Germinal center (tissue), 1 donor: ENCODE measurements around the gene RMDN3.

Experiments used
- DNase-seq: peaks from one replicate; pipeline ENCODE4 v3.0.0; 2012; ENCODE audit warnings: mixed read lengths, low spot score

Gene RMDN3

DNA sequence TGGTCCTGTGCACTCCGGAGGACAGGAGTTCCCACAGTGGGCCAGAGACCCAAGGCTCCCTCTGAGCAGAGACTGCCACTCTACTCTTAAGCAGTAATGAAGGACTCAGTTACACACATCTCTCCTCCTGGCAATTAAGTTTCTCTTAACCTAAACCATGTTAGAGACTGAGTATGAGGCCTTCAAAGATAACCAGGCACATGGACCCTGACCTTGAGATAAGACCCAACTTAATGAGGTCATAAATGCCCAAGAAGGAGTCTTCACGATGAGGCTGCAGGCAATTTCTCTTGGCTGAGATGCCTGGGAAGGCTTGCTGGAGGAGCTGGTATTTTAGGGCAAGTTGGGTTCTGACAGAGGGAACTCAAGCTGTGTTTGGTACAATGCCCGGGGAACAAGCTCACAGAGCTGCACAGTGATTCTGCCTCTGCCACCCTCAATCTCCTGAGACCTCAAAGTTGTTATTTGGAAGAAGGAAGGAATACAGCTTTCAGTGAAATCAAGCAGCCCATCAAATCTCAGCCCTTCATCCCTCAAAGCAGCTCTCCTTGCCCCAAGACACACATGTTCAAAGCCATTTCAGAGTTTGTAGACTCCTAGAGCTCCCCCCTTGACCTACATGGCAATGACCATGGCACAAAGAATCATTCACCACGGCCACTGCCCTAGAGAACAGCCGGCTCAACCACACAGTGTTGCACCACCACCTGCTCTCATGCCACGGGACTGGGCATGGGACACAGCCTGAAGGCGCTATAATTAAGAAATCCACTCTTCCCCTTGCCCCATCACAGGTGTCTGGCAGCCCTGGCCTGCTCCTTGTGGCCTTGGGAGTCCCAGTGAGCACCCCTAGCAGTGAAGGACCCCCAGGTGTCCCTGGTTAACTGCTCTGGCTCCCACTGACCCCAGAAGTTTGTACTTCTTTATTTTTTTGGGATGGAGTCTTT is 7.1 kb downstream of the RMDN3 start:
- DNase-seq, result no peak

DNA sequence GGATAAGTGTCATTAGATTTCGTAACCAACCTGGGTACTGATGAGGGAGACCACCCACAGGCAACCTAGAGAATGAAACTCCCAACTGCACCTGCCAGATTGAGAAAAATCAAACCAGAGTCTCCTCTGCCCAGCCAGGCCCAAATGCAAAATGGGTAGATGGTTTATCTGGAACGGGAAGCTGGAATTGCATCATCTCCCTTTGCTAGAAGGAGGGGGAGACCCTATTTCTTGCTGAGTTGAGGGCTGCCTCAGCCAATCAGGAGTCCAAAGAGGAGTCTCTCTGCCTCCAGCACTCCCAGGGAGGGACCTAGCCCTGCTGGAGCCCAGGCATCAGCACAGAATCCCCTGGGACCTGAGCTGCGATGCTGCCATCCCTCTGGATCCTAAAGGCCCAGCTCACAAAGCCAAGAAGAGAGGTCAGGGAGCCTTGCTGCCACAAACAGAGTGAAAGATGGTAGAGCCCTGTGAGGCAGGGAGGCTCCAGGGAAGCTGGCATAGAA is 8.1 kb downstream of the RMDN3 start:
- DNase-seq, result no peak

DNA sequence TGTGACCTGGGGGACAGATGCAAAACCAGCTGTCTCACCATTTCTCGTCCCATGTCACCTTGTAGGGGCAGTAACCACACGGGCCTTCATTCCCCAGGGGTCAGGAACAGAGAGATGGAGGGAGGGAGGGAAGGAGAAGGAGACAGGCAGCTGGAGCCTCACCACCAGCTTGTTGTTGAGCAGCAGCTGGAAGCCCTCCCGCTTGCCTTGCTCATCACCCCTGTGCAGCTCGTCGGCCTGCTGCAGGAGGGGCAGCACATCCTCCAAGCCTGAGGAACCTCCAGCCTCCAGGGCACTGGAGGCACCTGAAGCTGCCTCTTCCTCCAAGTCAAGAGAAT is 10.3 kb downstream of the RMDN3 start:
- DNase-seq, result no peak

DNA sequence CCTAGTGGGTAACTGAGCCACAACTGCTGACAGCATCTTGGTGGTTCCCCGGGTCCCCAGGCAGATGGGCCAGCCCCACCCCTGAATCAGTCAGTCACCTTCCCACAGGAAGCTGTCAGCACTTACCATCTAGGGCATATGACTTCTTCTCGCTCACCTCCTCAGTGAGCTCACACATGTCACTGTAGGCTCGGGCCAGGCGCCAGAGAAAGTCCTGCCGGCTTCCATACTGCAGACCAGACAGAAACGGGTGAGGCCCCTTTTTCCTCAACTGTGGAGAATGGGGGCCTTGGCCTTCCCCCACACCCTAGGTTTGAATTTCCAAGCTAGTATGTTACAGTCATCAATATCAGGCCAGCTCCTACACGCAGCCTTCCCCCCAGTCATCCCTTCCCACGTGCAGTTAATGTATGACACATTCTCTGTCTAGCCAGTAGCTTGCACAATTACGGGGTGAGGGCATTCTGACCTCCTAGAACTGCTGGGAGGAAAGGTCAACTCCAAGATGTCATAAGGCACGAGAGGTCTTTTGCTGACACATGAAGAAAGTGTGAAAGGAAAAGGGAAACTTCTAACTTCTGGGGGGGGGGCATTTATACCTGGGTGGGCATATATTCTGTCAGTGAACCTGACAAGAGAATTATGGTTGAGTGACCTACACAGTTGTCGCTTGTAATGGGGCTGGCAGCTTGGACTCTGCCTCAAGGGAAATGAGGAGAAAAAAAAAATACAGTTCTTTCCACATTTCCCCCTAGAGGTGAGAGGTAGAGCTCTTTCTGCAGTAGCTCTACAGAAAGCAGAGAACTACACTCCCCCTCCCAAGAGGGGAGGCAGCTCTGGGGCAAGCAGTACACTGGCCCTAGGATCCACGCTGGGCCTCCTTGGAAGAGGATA is 10.9 kb downstream of the RMDN3 start:
- DNase-seq, result no peak

DNA sequence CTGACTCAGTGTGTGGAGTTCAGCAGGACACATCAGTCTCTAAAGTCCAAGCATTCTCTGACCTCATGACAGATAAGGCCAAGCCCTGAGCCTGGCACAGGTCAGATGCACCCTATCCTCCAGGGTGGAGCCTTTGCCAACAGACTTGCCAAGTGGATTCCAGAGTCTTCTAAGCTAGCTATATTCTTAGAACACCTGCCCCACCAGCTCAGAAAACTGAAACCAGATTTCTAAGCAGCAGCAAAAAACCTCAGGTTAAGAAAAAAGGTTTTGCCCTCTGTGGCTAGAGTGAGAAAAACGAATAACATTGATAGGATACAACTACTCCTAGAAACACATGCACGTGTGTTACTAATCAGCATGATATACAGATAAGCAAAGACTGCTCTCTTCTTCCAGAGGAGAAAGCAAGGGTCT is 11.6 kb downstream of the RMDN3 start:
- DNase-seq, result no peak

DNA sequence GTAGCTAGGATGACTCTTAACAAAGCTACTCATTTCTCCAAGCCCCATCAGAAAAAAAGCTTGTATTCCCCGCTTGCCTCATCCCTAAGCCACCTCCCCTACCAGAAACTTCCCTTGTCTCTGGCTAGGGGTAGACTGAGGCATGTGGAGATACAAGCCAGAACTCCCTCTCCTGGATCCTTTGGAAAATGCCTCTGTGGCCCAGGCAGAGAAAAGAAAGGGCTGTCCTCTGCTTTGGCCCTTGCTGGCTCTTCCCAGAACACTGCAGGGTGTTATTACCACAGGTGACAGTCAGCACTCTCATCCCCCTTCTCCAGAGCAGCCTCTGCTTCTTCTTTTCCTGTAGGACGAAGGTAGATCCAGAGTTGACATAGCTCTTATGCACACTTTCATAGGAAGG is 15.2 kb downstream of the RMDN3 start:
- DNase-seq, result no peak

DNA sequence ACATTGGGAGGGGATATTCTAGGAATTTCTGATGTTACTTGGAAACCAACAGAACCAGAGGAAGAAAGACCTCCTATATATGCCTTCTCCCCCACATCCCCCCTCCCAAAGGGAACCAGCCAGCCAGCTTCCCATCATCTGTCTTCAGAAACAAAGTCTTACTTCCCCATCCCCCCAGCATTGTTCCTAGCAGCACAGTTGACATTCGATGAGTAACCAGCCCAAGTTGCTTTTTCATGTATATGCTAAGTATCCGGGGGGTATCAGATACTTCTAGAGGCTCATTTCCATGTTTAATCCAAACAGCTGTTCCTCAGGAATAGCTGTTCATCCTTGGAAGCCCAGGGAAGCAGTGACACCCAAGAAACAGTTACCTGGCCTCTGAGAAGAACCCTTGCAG is 16.0 kb downstream of the RMDN3 start:
- DNase-seq, result no peak

DNA sequence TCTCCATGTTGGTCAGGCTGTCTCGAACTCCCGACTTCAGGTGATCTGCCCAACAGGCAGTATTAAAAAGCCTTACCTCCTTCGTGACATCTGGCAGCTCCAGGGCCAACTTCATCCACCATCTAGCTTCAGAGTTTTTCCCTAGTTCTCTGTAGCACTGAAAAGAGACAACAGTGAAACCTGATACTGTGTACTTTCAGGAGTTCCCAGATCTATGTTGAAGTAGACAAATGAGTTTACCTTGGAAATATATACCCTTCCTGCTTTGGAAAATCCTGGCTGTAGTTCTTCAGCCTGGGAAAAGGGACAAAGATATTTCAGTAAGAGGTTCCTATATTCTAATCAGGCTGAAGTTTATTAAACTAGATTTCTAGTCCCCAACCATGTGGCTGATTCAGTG is 18.0 kb downstream of the RMDN3 start:
- DNase-seq, result no peak

DNA sequence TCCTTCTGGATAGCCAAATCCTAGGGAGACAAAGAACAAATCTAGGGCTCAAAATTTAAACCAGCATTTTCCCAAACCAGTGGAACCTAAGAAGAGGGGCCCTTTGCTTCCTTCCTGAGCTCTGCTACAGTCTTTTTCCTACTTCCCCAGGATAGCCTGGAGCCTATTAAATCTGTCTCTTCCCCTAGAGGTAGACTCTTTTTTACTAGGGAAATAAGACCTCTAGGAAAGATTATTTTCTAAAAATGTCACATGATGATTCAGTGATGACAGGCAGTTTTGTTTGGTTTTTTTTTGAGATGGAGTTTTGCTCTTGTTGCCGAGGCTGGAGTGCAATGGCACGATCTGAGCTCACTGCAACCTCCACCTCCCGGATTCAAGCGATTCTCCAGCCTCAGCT is 18.5 kb downstream of the RMDN3 start:
- DNase-seq, result no peak

DNA sequence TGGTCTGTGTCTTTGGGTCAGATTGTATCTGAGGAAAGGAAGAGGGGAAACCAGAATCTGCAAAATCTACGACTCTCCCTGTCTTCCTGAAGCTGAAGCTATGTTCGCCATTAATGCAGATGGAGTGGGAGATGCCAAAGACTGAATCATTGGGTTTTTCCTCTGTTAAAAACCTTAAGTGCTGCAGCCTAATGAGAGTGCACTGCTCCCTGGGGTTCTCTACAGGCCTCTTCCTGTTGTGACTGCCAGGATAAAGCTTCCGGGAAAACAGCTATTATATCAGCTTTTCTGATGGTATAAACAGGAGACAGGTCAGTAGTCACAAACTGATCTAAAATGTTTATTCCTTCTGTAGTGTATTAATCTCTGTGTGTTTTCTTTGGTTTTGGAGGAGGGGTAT is 24.0 kb downstream of the RMDN3 start:
- no peak for DNase-seq

DNA sequence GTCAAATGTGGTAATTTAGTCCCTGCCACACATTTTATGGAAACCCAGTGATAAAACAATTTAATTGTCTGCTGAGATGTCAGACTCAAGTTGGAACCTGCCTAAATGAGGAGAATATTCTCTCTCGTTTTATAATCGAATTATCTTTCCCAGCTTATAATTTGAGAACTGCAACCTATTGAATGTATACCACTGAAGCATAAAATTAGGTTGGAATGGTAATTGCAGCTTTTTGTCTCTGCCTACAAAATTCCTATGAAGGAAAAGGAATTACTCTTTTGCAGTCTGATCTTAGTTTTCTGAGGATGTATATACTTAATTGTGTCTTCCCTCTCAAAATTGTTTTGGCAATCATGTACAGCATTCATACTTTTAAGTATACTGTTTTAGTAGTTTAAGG is 31.1 kb downstream of the RMDN3 start:
- no peak for DNase-seq

DNA sequence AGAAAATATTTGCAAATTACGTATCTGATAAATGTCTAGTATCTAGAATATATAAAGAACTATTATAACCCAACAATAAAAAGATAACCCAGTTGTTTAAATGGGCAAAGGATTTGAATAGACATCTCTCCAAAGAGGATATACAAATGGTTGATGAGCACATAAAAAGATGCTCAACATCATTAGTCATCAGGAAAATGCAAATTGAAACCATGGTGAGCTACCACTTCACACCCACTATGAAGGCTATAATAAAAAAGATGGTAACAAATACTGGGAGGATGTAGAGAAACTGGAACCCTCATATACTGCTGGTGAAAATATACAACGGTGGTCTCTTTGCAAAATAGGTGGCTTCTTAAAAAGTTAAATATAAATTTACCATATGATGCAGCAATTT is 32.1 kb downstream of the RMDN3 start:
- no peak for DNase-seq

DNA sequence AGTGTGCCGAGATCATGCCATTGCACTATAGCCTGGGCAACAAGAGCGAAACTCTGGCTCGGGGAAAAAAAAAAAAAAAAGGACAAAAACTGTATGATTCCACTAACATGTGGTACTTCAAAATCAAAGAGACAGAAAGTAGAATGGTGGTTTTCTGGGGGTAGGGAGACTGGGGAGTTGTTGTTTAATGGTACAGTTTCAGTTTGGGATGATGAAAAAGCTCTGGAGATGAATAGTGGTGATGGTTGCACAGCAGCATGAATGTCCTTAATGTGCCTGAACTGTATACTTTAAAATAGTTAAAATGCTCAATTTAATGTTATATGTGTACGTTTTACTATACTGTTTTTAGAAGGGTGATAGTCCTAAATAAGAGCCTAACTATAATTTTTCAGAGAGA is 32.7 kb downstream of the RMDN3 start:
- no peak for DNase-seq

DNA sequence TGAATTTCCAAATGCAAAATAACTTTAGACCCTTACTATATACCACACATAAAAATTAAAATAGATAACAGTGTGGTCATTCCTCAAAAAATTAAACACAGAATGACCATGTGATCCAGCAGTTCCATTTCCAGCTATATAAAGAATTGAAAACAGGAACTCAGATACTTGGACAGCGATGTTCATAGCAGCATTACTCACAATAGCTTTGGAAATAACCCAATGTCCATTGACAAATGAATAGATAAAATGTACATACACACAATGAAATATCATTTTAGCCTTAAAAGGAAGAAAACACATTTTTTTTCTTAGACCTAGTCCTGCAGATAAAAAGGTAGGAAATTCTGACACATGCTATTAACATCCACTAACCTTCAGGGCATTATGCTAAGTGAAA is 33.4 kb downstream of the RMDN3 start:
- no peak for DNase-seq

DNA sequence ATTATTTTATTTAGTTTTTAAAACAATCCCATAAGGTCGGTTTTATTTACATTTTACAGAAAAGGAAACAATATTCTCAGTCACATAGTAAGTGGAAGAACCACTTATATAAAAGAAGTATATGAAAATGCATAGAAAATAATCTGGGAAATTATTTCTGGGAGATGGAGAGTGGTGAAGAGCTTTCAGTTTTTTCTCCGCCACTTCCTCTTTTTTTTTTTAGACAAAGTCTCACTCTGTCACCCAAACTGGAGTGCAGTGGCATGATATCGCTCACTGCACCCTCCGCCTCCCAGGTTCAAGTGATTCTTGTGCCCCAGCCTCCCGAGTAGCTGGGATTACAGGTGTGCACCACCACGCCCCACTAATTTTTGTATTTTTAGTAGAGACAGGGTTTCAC is 38.9 kb downstream of the RMDN3 start:
- DNase-seq, result no peak

DNA sequence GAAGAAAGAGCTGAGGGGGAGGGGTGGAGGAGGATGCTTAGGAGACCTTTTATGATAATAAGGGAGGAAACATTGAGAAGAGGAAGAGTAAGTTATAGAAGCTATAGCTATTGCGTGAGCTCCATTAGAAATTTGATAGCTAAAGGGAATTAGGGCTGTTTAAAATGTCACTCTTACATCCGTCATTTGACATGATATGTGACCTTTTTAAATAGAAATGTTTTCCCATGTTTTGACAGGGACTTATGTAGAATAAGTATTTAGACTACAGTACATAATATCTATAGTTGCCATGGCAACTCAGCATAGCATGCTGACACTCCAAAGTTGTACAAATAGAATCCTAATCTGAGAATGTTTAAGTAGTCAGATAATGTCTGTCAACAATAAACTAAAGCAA is 40.9 kb downstream of the RMDN3 start:
- DNase-seq, result no peak

DNA sequence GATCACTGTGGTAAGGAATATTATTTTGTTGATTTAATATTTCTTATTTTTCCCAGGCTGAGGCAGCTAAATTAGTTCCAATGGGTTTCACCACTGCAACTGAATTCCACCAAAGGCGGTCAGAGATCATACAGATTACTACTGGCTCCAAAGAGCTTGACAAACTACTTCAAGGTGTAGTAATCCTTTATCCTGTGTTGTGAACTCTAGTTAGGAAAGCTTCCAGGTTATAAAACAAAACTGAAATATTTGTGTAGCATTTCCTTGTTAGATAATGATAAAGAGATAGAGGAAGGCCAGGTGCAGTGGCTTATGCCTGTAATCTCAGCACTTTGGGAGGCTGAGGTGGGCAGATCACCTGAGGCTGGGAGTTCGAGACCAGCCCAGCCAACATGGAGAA is 48.9 kb downstream of the RMDN3 start:
- no peak for DNase-seq

DNA sequence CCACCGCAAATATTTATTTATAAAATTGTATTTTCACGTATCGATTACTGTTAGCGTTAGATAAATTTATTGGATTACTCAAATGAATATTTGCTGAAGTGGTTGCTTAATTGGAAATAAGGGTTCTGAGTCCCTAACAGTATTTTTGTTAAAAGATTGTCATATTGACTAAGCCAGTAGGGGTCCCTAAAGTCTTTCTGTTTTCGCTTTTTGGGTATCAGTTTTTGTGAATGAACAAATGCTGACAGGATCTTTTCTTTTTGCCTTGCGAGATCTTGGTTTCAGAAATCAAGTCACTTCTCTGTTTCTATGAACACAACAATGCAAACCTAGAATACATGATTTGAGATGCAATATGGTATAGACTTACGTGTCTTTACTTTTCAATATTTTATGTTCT is 53.0 kb downstream of the RMDN3 start:
- peak; percentile 14 for DNase-seq

DNA sequence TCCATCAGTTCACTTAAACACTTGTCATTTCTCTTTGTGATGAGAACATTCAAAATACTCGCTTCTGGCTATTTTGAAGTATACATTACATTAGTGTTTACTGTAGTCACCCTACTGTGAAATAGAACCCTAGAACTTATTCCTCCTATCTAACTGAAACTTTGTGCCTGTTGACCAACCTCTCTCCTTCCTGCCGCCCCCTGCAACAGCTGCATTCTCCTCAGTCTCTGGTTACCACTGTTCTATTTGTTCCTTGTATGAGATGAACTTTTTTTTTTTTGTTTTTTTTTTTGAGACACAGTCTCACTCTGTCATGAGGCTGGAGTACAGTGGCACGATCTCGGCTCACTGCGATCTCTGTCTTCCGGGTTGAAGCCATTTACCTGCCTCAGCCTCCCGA is 57.1 kb downstream of the RMDN3 start:
- DNase-seq, result no peak

DNA sequence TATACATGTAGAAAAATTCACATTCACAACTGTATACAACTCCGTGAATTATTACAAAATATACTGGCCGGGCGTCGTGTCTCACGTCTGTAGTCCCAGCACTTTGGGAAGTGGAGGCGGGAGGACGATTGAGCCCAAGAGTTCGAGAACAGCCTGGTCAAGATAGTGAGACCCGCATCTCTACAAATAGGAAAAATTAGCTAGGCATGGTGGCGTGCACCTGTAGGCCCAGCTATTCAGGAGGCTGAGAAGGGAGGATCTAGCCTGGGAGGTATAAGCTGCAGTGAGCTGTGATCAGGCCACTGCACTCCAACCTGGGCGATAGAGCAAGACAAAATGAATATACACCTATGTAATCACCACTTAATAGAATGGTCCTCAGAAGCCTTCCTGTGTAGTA is 58.8 kb downstream of the RMDN3 start:
- no peak for DNase-seq

DNA sequence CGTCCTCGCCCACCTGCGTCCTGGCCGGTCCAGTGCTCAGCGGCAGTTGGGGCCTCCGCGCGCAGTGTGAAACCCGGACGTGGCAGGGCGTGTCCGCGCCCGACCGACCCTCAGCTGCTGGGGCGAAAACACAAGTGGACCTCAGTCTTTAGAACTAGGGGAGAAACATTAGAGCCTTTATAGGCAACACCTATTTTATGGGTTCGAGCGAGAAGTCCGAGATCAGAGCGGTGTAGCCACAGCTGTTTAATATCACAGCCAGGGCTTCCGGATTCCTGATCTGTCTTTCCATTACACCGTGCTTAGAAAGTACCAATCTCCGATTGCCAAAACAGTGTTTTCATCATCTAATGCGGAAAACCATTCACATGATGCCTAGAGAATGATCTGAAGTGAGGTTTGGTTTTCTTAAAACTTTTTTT is 59.6 kb downstream of the RMDN3 start:
- peak; percentile 51 for DNase-seq

DNA sequence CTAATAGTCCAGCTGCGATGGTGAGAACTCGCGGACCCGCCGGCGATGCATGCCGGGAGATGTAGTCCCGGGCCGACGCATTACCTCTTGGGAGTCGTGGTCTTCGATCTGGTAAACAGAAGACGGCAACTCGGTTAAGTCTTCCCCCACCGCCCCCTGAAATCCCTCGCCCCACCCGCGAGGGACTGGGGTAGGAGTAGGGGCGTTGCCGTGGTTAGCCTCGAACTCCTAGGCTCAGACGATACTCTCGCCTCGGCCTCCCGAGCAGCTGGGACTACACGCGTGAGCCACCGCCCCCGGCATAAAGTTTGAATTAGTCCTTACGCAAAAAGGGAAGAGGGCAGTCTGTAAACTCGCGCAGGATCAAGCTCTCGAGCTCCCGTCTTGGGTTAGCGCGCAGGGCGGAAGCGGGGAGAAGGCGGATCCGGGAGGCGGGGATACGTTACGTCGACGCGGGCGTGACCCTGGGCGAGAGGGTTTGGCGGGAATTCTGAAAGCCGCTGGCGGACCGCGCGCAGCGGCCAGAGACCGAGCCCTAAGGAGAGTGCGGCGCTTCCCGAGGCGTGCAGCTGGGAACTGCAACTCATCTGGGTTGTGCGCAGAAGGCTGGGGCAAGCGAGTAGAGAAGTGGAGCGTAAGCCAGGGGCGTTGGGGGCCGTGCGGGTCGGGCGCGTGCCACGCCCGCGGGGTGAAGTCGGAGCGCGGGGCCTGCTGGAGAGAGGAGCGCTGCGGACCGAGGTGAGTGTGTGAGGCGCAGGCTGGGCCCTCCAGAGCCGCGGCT is 60.2 kb downstream of the RMDN3 start, which contains the start of gene RAD51:
RAD51 (plus strand) TSS at position 487 of the 781 bp plus-strand sequence. CDS start 3,585 bp downstream, outside the sequence.
- peak; percentile 95 for DNase-seq
